ENCODE measurements around the gene GNB4. TPM values are rescaled to one million over a fixed set of nuclear protein-coding genes. Genes with fewer than 3 reads are reported as not detected.
A peak's percentile ranks its signal among the peaks of the same experiment; 100 is the strongest.

Gene GNB4
- total RNA-seq, 3 donors from 2014 or later, result 0.58 to 1.1 (median 0.63) TPM

GRCh38 chr3:179369621-179370020, 81.6 kb downstream of the GNB4 start:
- Mint-ChIP-seq H3K4me3 (no peak overlapping the region), H3K4me1 (ENCODE audit: low read depth) (no peaks in the 10 kb centered on the region), H3K9me3 (no peaks in the 10 kb centered on the region), H3K36me3 (ENCODE audit: insufficient read depth) (peaks cover 30% of the 10 kb centered on the region), H3K27me3 (ENCODE audit: low read depth) (no peaks in the 10 kb centered on the region)
- DNase-seq (no peak), ATAC-seq (no peak)

- Mint-ChIP-seq H3K4me3 (no peak overlapping the region), H3K27me3 (ENCODE audit: low read depth) (no peaks in the 10 kb centered on the region), H3K4me1 (ENCODE audit: low read depth) (no peaks in the 10 kb centered on the region), H3K36me3 (ENCODE audit: insufficient read depth) (peaks cover 33% of the 10 kb centered on the region), H3K9me3 (no peaks in the 10 kb centered on the region)
- ATAC-seq (no peak), DNase-seq (no peak)
These were observed 87.9 kb downstream of the GNB4 start for GRCh38 chr3:179363332-179363731.

- ATAC-seq (no peak), DNase-seq (no peak)
- Mint-ChIP-seq H3K9me3 (no peaks in the 10 kb centered on the region), H3K27me3 (ENCODE audit: low read depth) (no peaks in the 10 kb centered on the region), H3K4me3 (no peak overlapping the region), H3K4me1 (ENCODE audit: low read depth) (peaks cover 16% of the 10 kb centered on the region), H3K36me3 (ENCODE audit: insufficient read depth) (peaks cover 45% of the 10 kb centered on the region)
These were observed 95.3 kb downstream of the GNB4 start for GRCh38 chr3:179355996-179356395.

GRCh38 chr3:179348325-179349013, 102.8 kb downstream of the GNB4 start:
- no peak for DNase-seq
- Mint-ChIP-seq H3K4me3 (peak overlapping the region; percentile 91), H3K4me1 (ENCODE audit: low read depth) (peaks cover 19% of the 10 kb centered on the region), H3K9me3 (no peaks in the 10 kb centered on the region), H3K27me3 (ENCODE audit: low read depth) (no peaks in the 10 kb centered on the region), H3K36me3 (ENCODE audit: insufficient read depth) (peaks cover 8% of the 10 kb centered on the region)
- ATAC-seq, result peak; percentile 21 to 24

GRCh38 chr3:179347345-179348194, 103.7 kb downstream of the GNB4 start, which contains the start of gene MFN1:
Gene MFN1, plus strand, starts transcription at chr3:179347709. Its CDS starts 1,143 bp downstream, at chr3:179348852.
- peaks cover 6% of the 10 kb centered on the region for H3K36me3 Mint-ChIP-seq (ENCODE audit: insufficient read depth)
- peak; percentile 82 for DNase-seq
- no peaks in the 10 kb centered on the region for H3K27me3 Mint-ChIP-seq (ENCODE audit: low read depth)
- no peaks in the 10 kb centered on the region for H3K9me3 Mint-ChIP-seq
- ATAC-seq, result peak; percentile 98
- H3K4me3 Mint-ChIP-seq, result peak within 1 kb of the TSS; percentile 91
- H3K4me1 Mint-ChIP-seq (ENCODE audit: low read depth), result peaks cover 19% of the 10 kb centered on the region

Other genes with a start within 250 kb of the GNB4 start
- gene KCNMB3, start 200.4 kb downstream of the GNB4 start, total RNA-seq, result under 1 TPM in 2 of 3 donors, not detected in 1; 0.15 to 0.34 TPM
- 10 to 100 TPM; 41.1 to 51.4 (median 45.6) TPM for gene ZNF639, start 128.4 kb downstream of the GNB4 start, total RNA-seq
- 10 to 100 TPM; 31.2 to 35.1 (median 34.4) TPM for gene MFN1, start 103.8 kb downstream of the GNB4 start, total RNA-seq
- gene ACTL6A, start 111.5 kb upstream of the GNB4 start, total RNA-seq, result 10 to 100 TPM; 86.7 to 96.8 (median 92.3) TPM
- gene MRPL47, start 153.2 kb upstream of the GNB4 start, total RNA-seq, result 10 to 100 TPM; 77.2 to 86.9 (median 82.6) TPM
- 10 to 100 TPM; 76.3 to 77.9 (median 77.3) TPM for gene NDUFB5, start 153.3 kb upstream of the GNB4 start, total RNA-seq
- gene USP13, start 201.6 kb upstream of the GNB4 start, total RNA-seq, result 1 to 10 TPM; 6.6 to 9.7 (median 9.1) TPM